Naive B cell (primary cell): Measurements from ENCODE around the gene SEPHS2. TPM values are rescaled to one million over a fixed set of nuclear protein-coding genes. Genes with fewer than 3 reads are reported as not detected.
A peak's percentile ranks its signal among the peaks of the same experiment; 100 is the strongest.
"Not testable (repeated sequence)": the region's sequence is repeated elsewhere in the genome, so short reads cannot be mapped to it uniquely, and the experiment has no call there.

ENCODE experiments used
- ATAC-seq, 2 donors: fragments of 150-1000 bp; cut with Tn5 transposase; 2 replicates each; pipeline ENCODE4 v1.10.0; 2021; ENCODE audit warnings: low read depth in 2 of 2, mild to moderate bottlenecking in 2 of 2, moderate library complexity in 2 of 2
- DNase-seq: peaks from one replicate; pipeline ENCODE4 v3.0.0; 2022
- H3K27ac Mint-ChIP-seq, 6 donors: one replicate each; pipeline ENCODE4 v1.8.0; 2020 to 2022; ENCODE audit warnings: mild to moderate bottlenecking in 6 of 6, mixed read lengths in 6 of 6, moderate library complexity in 5 of 6, inconsistent platforms in 2 of 6
- H3K27me3 Mint-ChIP-seq, 3 donors: one replicate each; pipeline ENCODE4 v1.8.0; 2021 to 2022; ENCODE audit warnings: mixed read lengths in 3 of 3, mild to moderate bottlenecking in 1 of 3
- H3K36me3 Mint-ChIP-seq, 2 donors: one replicate each; pipeline ENCODE4 v1.8.0; 2020 to 2022; ENCODE audit warnings: mixed read lengths in 2 of 2, inconsistent platforms in 1 of 2, mild to moderate bottlenecking in 1 of 2
- H3K4me1 Mint-ChIP-seq, 3 donors: one replicate each; pipeline ENCODE4 v1.8.0; 2020 to 2022; ENCODE audit warnings: mixed read lengths in 3 of 3, inconsistent platforms in 1 of 3, mild to moderate bottlenecking in 1 of 3, moderate library complexity in 1 of 3
- H3K4me3 Mint-ChIP-seq, 8 donors: one replicate each; pipeline ENCODE4 v1.8.0; 2020 to 2022; ENCODE audit warnings: mild to moderate bottlenecking in 8 of 8, mixed read lengths in 8 of 8, moderate library complexity in 8 of 8, inconsistent platforms in 2 of 8
- H3K9me3 Mint-ChIP-seq, 7 donors: one replicate each; pipeline ENCODE4 v1.8.0; 2020 to 2022; ENCODE audit warnings: mixed read lengths in 7 of 7, mild to moderate bottlenecking in 5 of 7, inconsistent platforms in 2 of 7, moderate library complexity in 1 of 7
- polyA plus RNA-seq, 6 donors: library from polyadenylated mRNA; unstranded; fragments of 300-500 nt; fragmentation: Illumina TruSeq; gene quantifications; one replicate each; pipeline ENCODE4 v1.2.3, GENCODE V29; 2021; ENCODE audit warnings: low read depth in 6 of 6

The SEPHS2 gene
- polyA plus RNA-seq, 6 donors from 2014 or later: 45.7 to 86.2 (median 73.6) TPM

DNA sequence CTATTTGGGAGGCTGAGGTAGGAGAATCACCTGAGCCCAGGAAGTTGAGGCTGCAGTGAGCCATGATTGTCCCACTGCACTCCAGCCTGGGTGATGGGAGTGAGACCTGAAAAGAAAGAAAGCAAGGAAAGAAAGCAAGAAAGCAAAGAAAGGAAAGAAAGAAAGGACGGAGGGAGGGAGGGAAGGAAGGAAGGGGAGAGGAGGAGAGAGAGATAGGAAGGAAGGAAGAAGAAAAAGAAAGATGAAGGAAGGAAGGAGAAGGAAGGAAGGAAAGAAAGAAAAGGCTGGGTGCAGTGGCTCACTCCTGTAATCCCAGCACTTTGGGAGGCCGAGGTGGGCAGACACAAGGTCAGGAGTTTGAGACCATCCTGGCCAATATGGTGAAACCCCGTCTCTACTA lies 32.1 kb upstream of the SEPHS2 start:
- H3K4me3 Mint-ChIP-seq: peak overlapping the region in 2 of 8 donors; percentile 10 to 74

DNA sequence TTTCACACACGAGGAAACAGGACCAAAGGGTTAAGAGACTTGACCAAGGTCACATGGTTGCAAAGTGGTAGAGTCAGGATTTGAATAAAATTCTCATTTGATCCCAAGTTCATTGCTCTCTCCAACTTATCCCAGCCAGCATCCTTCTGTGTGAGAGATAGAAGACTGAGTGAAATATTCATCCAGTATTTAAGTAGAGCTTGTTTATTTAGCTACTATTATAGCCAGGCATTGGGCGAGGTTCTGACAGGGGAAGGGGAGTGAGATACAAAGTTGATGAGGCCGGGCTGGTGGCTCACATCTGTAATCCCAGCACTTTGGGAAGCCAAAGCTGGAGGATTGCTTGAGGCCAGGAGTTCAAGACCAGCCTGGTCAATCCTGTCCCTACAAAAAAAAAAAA lies 31.3 kb upstream of the SEPHS2 start:
- ATAC-seq: no peak
- Mint-ChIP-seq H3K27me3 (no peaks in the 10 kb centered on the region), H3K4me1 (peaks cover 29 to 58% (median 37%) of the 10 kb centered on the region in 3 donors), H3K4me3 (no peak overlapping the region), H3K9me3 (peaks cover 0 to 2% (median 0%) of the 10 kb centered on the region in 7 donors), H3K36me3 (peaks cover 1 to 12% of the 10 kb centered on the region in 2 donors), H3K27ac (peak overlapping the region in 3 of 6 donors; percentile 49 to 85 (median 79))
- no peak for DNase-seq

More for the DNA sequence above, 32.1 kb upstream of the SEPHS2 start:
- not testable (repeated sequence) for H3K27me3 Mint-ChIP-seq, H3K9me3 Mint-ChIP-seq, DNase-seq, ATAC-seq
- Mint-ChIP-seq H3K36me3 (peaks cover 8 to 17% of the 10 kb centered on the region in 2 donors), H3K4me1 (peaks cover 25 to 50% (median 29%) of the 10 kb centered on the region in 3 donors), H3K27ac (peak overlapping the region in 3 of 6 donors; percentile 39 to 85 (median 66))

DNA sequence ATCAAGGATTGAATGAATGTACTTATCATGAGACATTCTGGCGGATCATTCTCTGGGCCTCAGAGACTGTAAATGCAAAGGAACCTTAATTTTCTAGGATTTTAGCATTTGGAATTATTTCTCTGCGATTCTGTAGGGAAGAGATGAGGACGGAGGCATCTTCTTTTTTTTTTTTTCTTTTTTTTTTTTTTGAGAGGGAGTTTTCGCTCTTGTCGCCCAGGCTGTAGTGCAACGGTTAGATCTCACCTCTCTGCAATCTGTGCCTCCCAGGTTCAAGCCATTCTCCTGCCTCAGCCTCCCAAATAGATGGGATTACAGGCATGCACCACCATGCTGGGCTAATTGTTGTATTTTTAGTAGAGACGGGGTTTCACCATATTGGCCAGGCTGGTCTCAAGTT lies 29.0 kb upstream of the SEPHS2 start:
- DNase-seq (no peak), ATAC-seq (no peak)
- Mint-ChIP-seq H3K27ac (peak overlapping the region in 2 of 6 donors; percentile 58 to 75), H3K27me3 (no peaks in the 10 kb centered on the region), H3K4me1 (peaks cover 33 to 66% (median 43%) of the 10 kb centered on the region in 3 donors), H3K4me3 (peak overlapping the region in 6 of 8 donors; percentile 9 to 82 (median 50)), H3K36me3 (peaks cover 0 to 12% of the 10 kb centered on the region in 2 donors), H3K9me3 (peaks cover 0 to 2% (median 0%) of the 10 kb centered on the region in 7 donors)

DNA sequence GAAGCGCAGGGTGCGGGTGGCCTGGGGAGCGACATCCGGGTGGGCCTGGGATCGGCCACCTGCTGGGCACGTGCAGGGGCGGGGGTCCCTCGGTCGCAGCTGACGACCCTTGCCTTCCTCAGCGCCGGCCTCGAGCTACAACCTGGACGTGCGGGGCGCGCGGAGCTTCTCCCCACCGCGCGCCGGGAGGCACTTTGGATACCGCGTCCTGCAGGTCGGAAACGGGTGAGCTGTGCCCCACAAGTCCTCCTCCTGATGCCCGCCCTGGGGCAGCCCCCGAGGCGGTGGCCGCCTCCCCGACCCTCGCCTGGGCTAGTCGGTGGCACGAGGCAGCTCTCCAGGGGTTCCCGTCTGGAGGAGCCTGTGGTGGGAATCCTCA lies 28.4 kb upstream of the SEPHS2 start:
- no peak for ATAC-seq
- DNase-seq: no peak
- Mint-ChIP-seq H3K4me3 (peak overlapping the region in 6 of 8 donors; percentile 60 to 95 (median 84)), H3K36me3 (peaks cover 0 to 12% of the 10 kb centered on the region in 2 donors), H3K27ac (peak overlapping the region in 1 of 6 donors; percentile 96), H3K4me1 (peaks cover 33 to 65% (median 39%) of the 10 kb centered on the region in 3 donors), H3K27me3 (no peaks in the 10 kb centered on the region), H3K9me3 (peaks cover 0 to 2% (median 0%) of the 10 kb centered on the region in 7 donors)

DNA sequence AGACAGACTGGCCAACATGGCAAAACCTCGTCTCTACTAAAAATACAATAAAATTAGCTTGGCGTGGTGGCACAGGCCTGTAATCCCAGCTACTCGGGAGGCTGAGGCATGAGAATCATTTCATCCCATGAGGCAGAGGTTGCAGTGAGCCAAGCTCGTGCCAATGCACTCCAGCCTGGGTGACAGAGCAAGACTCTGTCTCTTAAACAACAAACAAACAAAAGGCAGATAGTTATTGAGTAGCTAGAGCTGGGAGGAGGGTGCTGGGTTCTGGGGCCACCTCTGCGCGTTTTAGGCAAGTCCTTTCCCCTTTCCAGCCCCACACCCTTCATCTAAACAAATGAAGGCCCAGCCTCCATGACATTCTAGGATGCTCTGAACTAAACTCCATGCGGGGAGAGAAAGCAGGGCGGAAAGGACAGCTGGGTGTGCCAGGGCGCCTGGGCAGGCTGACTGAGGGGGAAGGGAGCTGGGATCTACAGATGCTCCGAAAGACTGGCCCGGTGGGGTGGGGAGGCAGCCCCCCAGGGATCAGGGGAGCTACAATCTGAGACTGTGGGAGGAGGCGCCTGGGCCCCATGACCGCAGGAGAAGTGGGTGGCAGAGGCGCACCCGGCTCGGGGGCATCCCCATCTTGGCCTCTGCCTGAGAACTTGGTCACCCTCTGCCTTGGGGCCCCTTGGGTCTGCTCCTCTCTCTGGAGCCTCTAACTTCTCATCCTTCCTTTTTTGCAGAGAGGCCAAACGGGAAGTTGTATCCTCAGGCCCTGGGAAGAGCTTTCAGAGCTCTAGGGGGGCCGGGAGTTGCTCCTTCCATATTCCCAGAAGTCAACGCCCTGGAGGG lies 27.8 kb upstream of the SEPHS2 start:
- peaks cover 0 to 12% of the 10 kb centered on the region in 2 donors for H3K36me3 Mint-ChIP-seq
- H3K4me3 Mint-ChIP-seq: peak overlapping the region; percentile 83 to 97 (median 92)
- peaks cover 29 to 59% (median 33%) of the 10 kb centered on the region in 3 donors for H3K4me1 Mint-ChIP-seq
- peaks cover 0 to 2% (median 0%) of the 10 kb centered on the region in 7 donors for H3K9me3 Mint-ChIP-seq
- ATAC-seq: peak; percentile 35
- no peak for DNase-seq
- H3K27ac Mint-ChIP-seq: peak overlapping the region; percentile 93 to 97 (median 96)
- H3K27me3 Mint-ChIP-seq: no peaks in the 10 kb centered on the region

DNA sequence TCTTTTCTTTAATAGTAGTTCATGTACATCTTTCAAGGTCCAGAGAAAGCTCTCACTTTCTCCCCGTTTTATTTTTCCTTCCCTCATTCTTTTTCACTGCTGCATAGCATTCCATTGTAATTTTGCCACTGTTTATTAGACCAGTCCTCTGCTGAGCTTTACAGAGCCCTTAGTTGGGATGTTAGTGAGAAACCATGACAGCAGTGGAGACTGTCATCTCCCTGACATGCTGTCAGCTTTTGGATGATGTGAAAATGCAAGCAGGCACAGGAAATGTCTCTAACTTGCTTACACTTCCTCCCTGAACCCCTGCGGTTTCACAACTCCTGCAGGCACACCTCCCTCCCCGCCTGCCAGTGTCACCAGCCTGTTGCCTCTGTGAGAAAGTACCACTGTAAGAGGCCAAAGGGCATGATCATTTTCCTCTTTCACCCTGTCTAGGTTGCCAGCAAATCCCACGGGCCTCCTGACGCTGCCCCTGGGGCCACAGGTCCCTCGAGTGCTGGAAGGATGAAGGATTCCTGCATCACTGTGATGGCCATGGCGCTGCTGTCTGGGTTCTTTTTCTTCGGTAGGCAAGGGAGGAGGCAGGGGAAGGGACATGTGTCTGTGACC lies 26.8 kb upstream of the SEPHS2 start, which contains the start of gene ITGAL:
Gene ITGAL, plus strand, starts transcription at position 415 of the 615 bp plus-strand sequence. Its CDS starts 96 bp downstream, at position 511.
- peak within 1 kb of the TSS; percentile 94 to 97 (median 96) for H3K27ac Mint-ChIP-seq
- H3K27me3 Mint-ChIP-seq: no peaks in the 10 kb centered on the region
- peak within 1 kb of the TSS; percentile 83 to 97 (median 92) for H3K4me3 Mint-ChIP-seq
- peaks cover 23 to 49% (median 32%) of the 10 kb centered on the region in 3 donors for H3K4me1 Mint-ChIP-seq
- DNase-seq (peak; percentile 67), ATAC-seq (peak; percentile 82 to 85)
- H3K9me3 Mint-ChIP-seq: peaks cover 0 to 2% (median 0%) of the 10 kb centered on the region in 7 donors
- H3K36me3 Mint-ChIP-seq: peaks cover 0 to 11% of the 10 kb centered on the region in 2 donors

DNA sequence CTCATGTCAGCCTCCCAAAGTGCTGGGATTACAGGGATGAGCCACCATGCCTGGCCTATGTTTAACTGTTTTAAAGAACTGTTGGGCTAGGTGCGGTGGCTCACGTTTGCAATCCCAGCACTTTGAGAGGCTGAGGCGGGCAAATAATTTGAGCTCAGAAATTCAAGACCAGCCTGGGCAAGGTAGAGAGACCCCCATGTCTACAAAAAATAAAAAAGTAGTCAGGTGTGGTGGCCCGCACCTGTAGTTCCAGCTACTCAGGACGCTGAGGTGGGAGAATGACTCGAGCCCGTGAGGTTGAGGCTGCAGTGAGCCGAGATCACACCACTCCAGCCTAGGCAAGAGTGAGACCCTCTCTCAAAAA lies 24.9 kb upstream of the SEPHS2 start:
- ATAC-seq (no peak), DNase-seq (no peak)
- H3K4me3 Mint-ChIP-seq: peak overlapping the region in 1 of 8 donors; percentile 47
- H3K4me1 Mint-ChIP-seq: peaks cover 27 to 52% (median 32%) of the 10 kb centered on the region in 3 donors
- H3K36me3 Mint-ChIP-seq: peaks cover 0 to 4% of the 10 kb centered on the region in 2 donors
- H3K9me3 Mint-ChIP-seq: peaks cover 0 to 2% (median 0%) of the 10 kb centered on the region in 7 donors
- peak overlapping the region in 2 of 6 donors; percentile 44 to 96 for H3K27ac Mint-ChIP-seq
- no peaks in the 10 kb centered on the region for H3K27me3 Mint-ChIP-seq

DNA sequence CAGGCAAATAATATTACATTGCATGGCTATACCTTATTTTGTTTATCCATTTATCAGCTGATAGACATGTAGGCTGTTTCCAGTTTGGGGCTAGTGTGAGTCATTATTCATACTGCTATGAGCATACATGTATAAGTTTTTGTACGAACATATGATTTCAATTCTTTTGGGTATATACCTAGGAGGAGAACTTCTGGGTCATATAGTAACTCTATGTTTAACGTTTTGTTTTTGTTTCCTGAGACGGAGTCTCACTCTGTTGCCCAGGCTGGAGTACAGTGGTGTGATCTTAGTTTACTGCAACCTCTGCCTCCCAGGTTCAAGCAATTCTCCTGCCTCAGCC lies 24.5 kb upstream of the SEPHS2 start:
- H3K36me3 Mint-ChIP-seq: peaks cover 0 to under 1% of the 10 kb centered on the region in 2 donors
- H3K4me1 Mint-ChIP-seq: peaks cover 27 to 49% (median 30%) of the 10 kb centered on the region in 3 donors
- no peak for DNase-seq
- H3K4me3 Mint-ChIP-seq: peak overlapping the region in 1 of 8 donors; percentile 44
- peak overlapping the region in 1 of 6 donors; percentile 53 for H3K27ac Mint-ChIP-seq
- ATAC-seq: no peak
- no peaks in the 10 kb centered on the region for H3K27me3 Mint-ChIP-seq
- H3K9me3 Mint-ChIP-seq: peaks cover 0 to 2% (median 0%) of the 10 kb centered on the region in 7 donors

DNA sequence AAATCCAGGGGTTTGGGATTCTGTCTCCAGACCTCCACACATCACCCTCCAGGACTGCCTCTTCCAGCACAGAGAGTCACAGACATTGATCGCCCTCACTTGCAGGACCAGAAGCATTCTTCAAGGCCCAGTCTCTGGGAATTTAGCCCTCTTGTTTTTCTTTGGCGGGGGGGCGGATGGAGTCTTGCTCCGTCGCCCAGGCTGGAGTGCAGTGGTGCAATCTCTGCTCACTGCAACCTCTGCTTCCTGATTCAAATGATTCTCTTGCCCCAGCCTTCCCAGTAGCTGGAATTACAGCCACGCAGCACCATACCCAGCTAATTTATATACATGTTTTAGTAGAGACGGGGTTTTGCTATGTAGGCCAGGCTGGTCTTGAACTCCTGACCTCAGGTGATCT lies 18.4 kb upstream of the SEPHS2 start:
- DNase-seq: no peak
- no peak overlapping the region for H3K4me3 Mint-ChIP-seq
- no peaks in the 10 kb centered on the region for H3K27me3 Mint-ChIP-seq
- H3K27ac Mint-ChIP-seq: no peak overlapping the region
- H3K4me1 Mint-ChIP-seq: peaks cover 7 to 18% (median 10%) of the 10 kb centered on the region in 3 donors
- ATAC-seq: no peak
- H3K9me3 Mint-ChIP-seq: no peaks in the 10 kb centered on the region
- H3K36me3 Mint-ChIP-seq: no peaks in the 10 kb centered on the region

DNA sequence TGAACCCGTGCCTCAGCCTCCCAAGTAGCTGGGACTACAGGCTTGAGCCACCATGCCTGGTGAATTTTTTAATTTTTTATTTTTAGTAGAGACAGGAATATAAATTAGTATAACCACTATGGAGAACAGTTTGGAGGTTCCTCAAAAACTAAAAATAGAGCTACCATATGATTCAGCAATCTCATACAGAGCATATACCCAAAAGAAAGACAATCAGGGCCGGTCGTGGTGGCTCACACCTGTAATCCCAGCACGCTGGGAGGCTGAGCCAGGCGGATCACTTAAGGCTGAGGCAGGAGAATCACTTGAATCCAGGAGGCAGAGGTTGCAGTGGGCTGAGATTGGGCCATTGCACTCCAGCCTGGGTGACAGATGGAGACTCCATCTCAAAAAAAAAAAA lies 15.8 kb upstream of the SEPHS2 start:
- peaks cover 12 to 35% (median 29%) of the 10 kb centered on the region in 3 donors for H3K4me1 Mint-ChIP-seq
- H3K9me3 Mint-ChIP-seq, H3K36me3 Mint-ChIP-seq, H3K27me3 Mint-ChIP-seq, ATAC-seq, DNase-seq: not testable (repeated sequence)
- H3K27ac Mint-ChIP-seq: peak overlapping the region in 1 of 6 donors; percentile 20
- peak overlapping the region in 1 of 8 donors; percentile 33 for H3K4me3 Mint-ChIP-seq

DNA sequence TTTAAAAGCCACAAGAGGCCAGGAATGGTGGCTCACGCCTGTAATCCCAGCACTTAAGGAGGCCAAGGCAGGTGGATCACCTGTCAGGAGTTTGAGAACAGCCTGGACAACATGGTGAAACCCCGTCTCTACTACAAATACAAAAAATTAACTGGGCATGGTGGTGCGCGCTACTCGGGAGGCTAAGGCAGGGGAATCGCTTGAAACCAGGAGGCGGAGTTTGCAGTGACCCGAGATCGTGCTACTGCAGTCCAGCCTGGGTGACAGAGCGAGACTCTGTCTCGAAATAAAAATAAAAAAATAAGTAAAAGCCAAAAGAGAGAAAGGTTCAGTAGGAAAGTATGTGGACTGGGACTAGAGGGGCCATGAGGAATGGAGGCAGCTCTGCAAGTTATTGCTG lies 13.8 kb upstream of the SEPHS2 start:
- peaks cover 8 to 40% (median 36%) of the 10 kb centered on the region in 3 donors for H3K4me1 Mint-ChIP-seq
- no peaks in the 10 kb centered on the region for H3K9me3 Mint-ChIP-seq
- H3K4me3 Mint-ChIP-seq: peak overlapping the region in 3 of 8 donors; percentile 20 to 45 (median 34)
- DNase-seq: no peak
- no peaks in the 10 kb centered on the region for H3K27me3 Mint-ChIP-seq
- ATAC-seq: no peak
- H3K36me3 Mint-ChIP-seq: no peaks in the 10 kb centered on the region
- H3K27ac Mint-ChIP-seq: peak overlapping the region in 5 of 6 donors; percentile 65 to 93 (median 74)

DNA sequence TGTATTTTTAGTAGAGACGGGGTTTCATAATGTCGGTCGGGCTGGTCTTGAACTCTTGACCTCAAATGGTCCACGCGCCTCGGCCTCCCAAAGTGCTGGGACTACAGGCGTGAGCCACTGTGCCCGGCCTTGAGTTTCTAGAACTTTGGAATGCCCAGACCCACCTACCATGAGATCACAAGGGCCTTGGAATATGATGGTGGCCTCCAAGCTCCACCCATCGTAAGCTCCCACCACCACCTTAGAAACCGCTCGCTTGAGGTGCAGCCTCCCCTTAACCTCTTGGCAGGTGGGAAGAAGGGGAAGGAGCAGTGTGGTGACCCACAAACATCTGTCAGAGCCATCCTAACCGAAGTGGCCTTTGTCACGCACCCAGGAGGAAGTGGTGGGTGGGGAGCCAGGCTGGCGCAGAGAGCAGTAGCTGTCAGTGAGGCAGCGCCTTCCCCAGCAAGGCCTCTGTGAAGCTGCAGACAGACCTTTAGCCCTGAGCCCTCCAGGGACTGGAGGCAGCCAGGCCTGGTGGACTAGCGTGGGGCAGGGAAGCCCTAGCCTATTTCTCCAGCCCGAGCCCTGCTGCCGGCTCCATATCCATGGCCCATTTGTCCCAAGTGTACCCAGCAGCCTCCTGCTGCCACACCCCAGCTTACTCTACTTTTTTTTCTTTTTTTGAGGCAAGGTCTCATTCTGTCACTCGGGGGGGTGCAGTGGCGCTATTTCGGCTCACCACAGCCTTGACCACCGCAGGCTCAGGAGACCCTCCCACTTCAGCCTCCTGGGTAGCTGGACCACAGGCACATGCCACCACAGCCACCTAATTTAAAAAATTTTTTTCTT lies 13.1 kb upstream of the SEPHS2 start:
- H3K27ac Mint-ChIP-seq: peak overlapping the region; percentile 81 to 93 (median 82)
- H3K27me3 Mint-ChIP-seq: no peaks in the 10 kb centered on the region
- no peaks in the 10 kb centered on the region for H3K9me3 Mint-ChIP-seq
- peaks cover 8 to 47% (median 36%) of the 10 kb centered on the region in 3 donors for H3K4me1 Mint-ChIP-seq
- ATAC-seq (peak; percentile 96 to 98), DNase-seq (peak; percentile 49)
- H3K4me3 Mint-ChIP-seq: peak overlapping the region in 7 of 8 donors; percentile 35 to 75 (median 60)
- no peaks in the 10 kb centered on the region for H3K36me3 Mint-ChIP-seq
